Suprapubic skin (tissue), 3 donors: ENCODE results near the gene MAP4.

Experiments
- CTCF ChIP-seq, 2 donors: fragments of 200-600 bp in 1 of 2; fragments of 450-650 bp in 1 of 2; sonication (generic) in 1 of 2; IDR thresholded peaks; one replicate each; pipeline ENCODE4 v1.5.1; 2016 to 2019; ENCODE audit warnings: antibody characterized with exemption in 2 of 2, mild to moderate bottlenecking in 1 of 2, moderate library complexity in 1 of 2
- POLR2AphosphoS5 ChIP-seq, 3 donors: sonication (generic); formaldehyde crosslinking; IDR thresholded peaks; one replicate each; pipeline ENCODE4 v1.6.1; 2017; ENCODE audit warnings: antibody characterized with exemption in 3 of 3

GRCh38 chr3:47838503-47838902 is 177.7 kb downstream of the MAP4 start:
- no peak for TF ChIP-seq CTCF (IDR thresholded peaks at IDR 0.05)
- TF ChIP-seq POLR2AphosphoS5 (IDR thresholded peaks at IDR 0.05): no peak
